ENCODE measurements around the gene RND1. TPM values are rescaled to one million over a fixed set of nuclear protein-coding genes. Genes with fewer than 3 reads are reported as not detected.

Gene RND1
- total and polyA plus RNA-seq, 2 of the 13 experiments (the other 11 are each of a cell fraction or from before 2014, with no cell fraction given) = 1.8 to 1.9 TPM

DNA sequence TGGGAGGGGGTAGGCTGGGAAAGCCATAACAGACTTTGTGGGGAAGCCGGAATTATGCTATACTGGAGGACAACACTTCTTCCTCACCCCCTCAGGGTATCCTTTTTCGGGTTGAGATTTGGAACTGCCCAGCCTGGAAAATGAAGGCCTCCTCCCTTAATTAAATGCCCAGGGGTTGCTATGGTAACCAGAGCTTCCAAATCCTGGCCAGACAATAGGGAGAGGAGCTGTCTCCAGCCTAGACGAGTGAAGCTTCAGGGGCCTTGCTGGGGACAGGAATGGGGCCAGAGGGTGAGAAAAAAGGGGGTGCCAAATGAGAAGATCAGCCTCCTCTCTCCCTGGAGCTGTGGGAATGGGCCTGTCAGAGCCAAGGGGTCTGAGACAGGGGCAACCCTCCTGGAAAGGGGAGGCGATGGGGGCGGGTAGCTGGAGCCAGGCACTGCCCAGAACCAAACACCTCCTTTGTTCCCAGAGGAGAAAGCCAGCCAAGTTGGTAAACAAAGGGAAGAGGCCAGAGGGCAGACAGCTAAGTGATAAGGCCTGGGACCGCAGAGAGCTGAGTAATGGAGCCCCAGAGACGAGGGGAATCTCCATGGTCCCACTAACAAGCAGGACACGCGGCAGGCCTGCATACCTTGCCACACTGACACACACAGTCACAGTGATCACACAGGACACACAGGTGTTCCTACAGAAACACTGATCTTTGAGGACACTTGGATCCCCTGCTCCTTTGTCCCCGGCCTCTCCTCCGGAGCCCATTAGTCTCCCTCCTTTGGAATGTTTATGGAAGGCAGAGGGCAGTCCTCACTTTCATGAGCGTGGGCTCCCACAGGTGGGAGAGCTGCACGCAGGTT is 17.9 kb upstream of the RND1 start (continued):
- TF ChIP-seq HMGA1 (CRISPR knock-in tag; conservative IDR thresholded peaks at IDR 0.05) = no peak
- TF ChIP-seq ZNF510 (CRISPR knock-in tag; IDR thresholded peaks at IDR 0.05; ENCODE audit: low read depth) = no peak
- TF ChIP-seq, protein P1, sequence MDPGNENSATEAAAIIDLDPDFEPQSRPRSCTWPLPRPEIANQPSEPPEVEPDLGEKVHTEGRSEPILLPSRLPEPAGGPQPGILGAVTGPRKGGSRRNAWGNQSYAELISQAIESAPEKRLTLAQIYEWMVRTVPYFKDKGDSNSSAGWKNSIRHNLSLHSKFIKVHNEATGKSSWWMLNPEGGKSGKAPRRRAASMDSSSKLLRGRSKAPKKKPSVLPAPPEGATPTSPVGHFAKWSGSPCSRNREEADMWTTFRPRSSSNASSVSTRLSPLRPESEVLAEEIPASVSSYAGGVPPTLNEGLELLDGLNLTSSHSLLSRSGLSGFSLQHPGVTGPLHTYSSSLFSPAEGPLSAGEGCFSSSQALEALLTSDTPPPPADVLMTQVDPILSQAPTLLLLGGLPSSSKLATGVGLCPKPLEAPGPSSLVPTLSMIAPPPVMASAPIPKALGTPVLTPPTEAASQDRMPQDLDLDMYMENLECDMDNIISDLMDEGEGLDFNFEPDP (CRISPR knock-in tag; conservative IDR thresholded peaks at IDR 0.05) = no peak
- no peak for TF ChIP-seq ZNF569 (CRISPR knock-in tag; IDR thresholded peaks at IDR 0.05; ENCODE audit: borderline replicate concordance)
- TF ChIP-seq, protein P2, sequence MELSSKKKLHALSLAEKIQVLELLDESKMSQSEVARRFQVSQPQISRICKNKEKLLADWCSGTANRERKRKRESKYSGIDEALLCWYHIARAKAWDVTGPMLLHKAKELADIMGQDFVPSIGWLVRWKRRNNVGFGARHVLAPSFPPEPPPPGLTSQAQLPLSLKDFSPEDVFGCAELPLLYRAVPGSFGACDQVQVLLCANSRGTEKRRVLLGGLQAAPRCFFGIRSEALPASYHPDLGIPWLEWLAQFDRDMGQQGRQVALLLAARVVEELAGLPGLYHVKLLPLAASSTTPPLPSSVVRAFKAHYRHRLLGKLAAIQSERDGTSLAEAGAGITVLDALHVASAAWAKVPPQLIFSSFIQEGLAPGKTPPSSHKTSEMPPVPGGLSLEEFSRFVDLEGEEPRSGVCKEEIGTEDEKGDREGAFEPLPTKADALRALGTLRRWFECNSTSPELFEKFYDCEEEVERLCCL (CRISPR knock-in tag; IDR thresholded peaks at IDR 0.05; ENCODE audit: borderline replicate concordance) = no peak
- TF ChIP-seq ZNF776 (CRISPR knock-in tag; IDR thresholded peaks at IDR 0.05) = no peak
- TF ChIP-seq IKZF1 (IDR thresholded peaks at IDR 0.05) = no peak
- TF ChIP-seq ZNF260 (CRISPR knock-in tag; IDR thresholded peaks at IDR 0.05; ENCODE audit: borderline replicate concordance, low read depth) = no peak
- no peak for TF ChIP-seq PAX8 (CRISPR knock-in tag; IDR thresholded peaks at IDR 0.05; ENCODE audit: borderline replicate concordance)
- no peak for TF ChIP-seq PRPF4 (IDR thresholded peaks at IDR 0.05; ENCODE audit: low read depth, low read length, poor library complexity, severe bottlenecking)
- no peak for TF ChIP-seq KDM3A (CRISPR knock-in tag; IDR thresholded peaks at IDR 0.05; ENCODE audit: low read depth)
- TF ChIP-seq ZNF788 (CRISPR knock-in tag; IDR thresholded peaks at IDR 0.05; ENCODE audit: borderline replicate concordance) = no peak
- no peak for TF ChIP-seq NR2C2 (CRISPR knock-in tag; IDR thresholded peaks at IDR 0.05; ENCODE audit: borderline replicate concordance)
- TF ChIP-seq, protein P3, sequence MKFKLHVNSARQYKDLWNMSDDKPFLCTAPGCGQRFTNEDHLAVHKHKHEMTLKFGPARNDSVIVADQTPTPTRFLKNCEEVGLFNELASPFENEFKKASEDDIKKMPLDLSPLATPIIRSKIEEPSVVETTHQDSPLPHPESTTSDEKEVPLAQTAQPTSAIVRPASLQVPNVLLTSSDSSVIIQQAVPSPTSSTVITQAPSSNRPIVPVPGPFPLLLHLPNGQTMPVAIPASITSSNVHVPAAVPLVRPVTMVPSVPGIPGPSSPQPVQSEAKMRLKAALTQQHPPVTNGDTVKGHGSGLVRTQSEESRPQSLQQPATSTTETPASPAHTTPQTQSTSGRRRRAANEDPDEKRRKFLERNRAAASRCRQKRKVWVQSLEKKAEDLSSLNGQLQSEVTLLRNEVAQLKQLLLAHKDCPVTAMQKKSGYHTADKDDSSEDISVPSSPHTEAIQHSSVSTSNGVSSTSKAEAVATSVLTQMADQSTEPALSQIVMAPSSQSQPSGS (CRISPR knock-in tag; IDR thresholded peaks at IDR 0.05) = no peak
- TF ChIP-seq, protein P4, sequence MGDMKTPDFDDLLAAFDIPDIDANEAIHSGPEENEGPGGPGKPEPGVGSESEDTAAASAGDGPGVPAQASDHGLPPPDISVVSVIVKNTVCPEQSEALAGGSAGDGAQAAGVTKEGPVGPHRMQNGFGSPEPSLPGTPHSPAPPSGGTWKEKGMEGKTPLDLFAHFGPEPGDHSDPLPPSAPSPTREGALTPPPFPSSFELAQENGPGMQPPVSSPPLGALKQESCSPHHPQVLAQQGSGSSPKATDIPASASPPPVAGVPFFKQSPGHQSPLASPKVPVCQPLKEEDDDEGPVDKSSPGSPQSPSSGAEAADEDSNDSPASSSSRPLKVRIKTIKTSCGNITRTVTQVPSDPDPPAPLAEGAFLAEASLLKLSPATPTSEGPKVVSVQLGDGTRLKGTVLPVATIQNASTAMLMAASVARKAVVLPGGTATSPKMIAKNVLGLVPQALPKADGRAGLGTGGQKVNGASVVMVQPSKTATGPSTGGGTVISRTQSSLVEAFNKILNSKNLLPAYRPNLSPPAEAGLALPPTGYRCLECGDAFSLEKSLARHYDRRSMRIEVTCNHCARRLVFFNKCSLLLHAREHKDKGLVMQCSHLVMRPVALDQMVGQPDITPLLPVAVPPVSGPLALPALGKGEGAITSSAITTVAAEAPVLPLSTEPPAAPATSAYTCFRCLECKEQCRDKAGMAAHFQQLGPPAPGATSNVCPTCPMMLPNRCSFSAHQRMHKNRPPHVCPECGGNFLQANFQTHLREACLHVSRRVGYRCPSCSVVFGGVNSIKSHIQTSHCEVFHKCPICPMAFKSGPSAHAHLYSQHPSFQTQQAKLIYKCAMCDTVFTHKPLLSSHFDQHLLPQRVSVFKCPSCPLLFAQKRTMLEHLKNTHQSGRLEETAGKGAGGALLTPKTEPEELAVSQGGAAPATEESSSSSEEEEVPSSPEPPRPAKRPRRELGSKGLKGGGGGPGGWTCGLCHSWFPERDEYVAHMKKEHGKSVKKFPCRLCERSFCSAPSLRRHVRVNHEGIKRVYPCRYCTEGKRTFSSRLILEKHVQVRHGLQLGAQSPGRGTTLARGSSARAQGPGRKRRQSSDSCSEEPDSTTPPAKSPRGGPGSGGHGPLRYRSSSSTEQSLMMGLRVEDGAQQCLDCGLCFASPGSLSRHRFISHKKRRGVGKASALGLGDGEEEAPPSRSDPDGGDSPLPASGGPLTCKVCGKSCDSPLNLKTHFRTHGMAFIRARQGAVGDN (CRISPR knock-in tag; IDR thresholded peaks at IDR 0.05) = peak; percentile 57
- no peak for TF ChIP-seq ZNF101 (CRISPR knock-in tag; IDR thresholded peaks at IDR 0.05; ENCODE audit: borderline replicate concordance, low read depth)
- no peak for TF ChIP-seq SP2 (CRISPR knock-in tag; IDR thresholded peaks at IDR 0.05)
- peak; percentile 31; the same call in 1 of the 2 replicates for TF ChIP-seq REPIN1 (CRISPR knock-in tag; IDR thresholded peaks at IDR 0.05; ENCODE audit: borderline replicate concordance, low read depth)

All from HepG2 (cell line).